ENCODE measurements around the gene CYP2S1.

The CYP2S1 gene

GRCh38 chr19:41253660-41254059 lies 60.6 kb downstream of the CYP2S1 start:
- Histone ChIP-seq H3K9ac (ENCODE audit: low read length) (no peak overlapping the region), H3K27me3 (ENCODE audit: control insufficient read depth, insufficient read depth, low read length) (no peaks in the 10 kb centered on the region), H3K36me3 (ENCODE audit: control insufficient read depth, low read depth, low read length) (peaks cover 28% of the 10 kb centered on the region), H3K4me3 (ENCODE audit: low read length) (no peak overlapping the region), H3K9me3 (ENCODE audit: control insufficient read depth, low read depth, low read length) (no peaks in the 10 kb centered on the region), H3K27ac (ENCODE audit: low read length) (no peak overlapping the region), H3K4me1 (ENCODE audit: control insufficient read depth, low read depth, low read length) (no peaks in the 10 kb centered on the region)

DNA sequence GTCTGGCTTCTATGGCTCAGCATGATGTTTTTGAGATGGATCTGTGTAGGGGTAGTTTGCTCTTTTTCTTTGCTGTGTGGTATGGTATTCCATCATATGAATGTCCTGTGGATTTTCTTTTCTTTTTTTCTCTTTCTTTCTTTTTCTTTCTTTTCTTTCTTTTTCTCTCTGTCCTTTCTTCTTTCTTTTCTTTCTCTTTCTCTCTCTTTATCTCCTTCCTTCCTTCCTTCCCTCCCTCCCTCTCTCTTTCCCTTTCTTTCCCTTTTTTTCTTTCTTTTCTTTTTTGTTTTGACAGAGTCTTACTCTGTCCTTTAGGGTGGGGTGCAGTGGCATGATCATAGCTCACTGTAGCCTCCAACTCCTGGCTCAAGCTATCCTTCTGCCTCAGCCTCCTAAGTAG lies 62.2 kb downstream of the CYP2S1 start:
- no peaks in the 10 kb centered on the region for H3K9me3 ChIP-seq (ENCODE audit: control insufficient read depth, low read depth, low read length)
- no peaks in the 10 kb centered on the region for H3K4me1 ChIP-seq (ENCODE audit: control insufficient read depth, low read depth, low read length)

More for the DNA sequence above, 62.2 kb downstream of the CYP2S1 start:
- no peaks in the 10 kb centered on the region for H3K27me3 ChIP-seq (ENCODE audit: control insufficient read depth, insufficient read depth, low read length)
- H3K9ac ChIP-seq (ENCODE audit: low read length) = no peak overlapping the region
- H3K27ac ChIP-seq (ENCODE audit: low read length) = no peak overlapping the region
- H3K4me3 ChIP-seq (ENCODE audit: low read length) = no peak overlapping the region
- H3K36me3 ChIP-seq (ENCODE audit: control insufficient read depth, low read depth, low read length) = peaks cover 26% of the 10 kb centered on the region

Data from iPS-18a (cell line).